ENCODE data around the gene ACOXL. TPM values are rescaled to one million over a fixed set of nuclear protein-coding genes. Genes with fewer than 3 reads are reported as not detected.

ACOXL gene
- total RNA-seq, 1 experiment from 2014 or later = not detected

DNA sequence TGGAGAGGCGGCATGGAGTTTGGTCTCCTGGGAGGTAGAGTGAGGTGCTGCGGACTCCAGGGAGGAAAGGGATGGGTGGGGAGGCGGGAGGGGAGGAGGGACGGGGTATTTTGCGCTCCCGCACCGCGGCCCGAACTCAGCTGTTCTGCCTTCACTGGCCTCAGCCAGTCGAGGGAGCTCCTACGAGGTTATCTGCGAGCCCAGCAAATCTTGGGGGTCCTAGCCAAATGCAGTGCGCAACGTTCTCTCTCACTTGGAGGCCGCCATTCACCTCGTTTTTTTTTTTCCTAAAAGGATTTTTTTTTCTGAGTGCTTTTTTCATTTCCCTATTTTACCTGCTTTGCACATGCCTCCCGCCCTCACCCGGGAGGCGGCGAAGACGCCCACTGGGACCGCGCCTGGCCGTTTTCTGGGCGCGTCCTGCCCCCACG, 387.5 kb downstream of the ACOXL start:
- no peak overlapping the region for H3K27ac ChIP-seq
- peak overlapping the region; percentile 74 for H3K4me3 ChIP-seq
- no peaks in the 10 kb centered on the region for H3K9me3 ChIP-seq (replicated peaks)
- H3K4me1 ChIP-seq = no peaks in the 10 kb centered on the region
- DNase-seq = no peak
- H3K27me3 ChIP-seq = no peaks in the 10 kb centered on the region
- peaks cover 4% of the 10 kb centered on the region for H3K36me3 ChIP-seq

DNA sequence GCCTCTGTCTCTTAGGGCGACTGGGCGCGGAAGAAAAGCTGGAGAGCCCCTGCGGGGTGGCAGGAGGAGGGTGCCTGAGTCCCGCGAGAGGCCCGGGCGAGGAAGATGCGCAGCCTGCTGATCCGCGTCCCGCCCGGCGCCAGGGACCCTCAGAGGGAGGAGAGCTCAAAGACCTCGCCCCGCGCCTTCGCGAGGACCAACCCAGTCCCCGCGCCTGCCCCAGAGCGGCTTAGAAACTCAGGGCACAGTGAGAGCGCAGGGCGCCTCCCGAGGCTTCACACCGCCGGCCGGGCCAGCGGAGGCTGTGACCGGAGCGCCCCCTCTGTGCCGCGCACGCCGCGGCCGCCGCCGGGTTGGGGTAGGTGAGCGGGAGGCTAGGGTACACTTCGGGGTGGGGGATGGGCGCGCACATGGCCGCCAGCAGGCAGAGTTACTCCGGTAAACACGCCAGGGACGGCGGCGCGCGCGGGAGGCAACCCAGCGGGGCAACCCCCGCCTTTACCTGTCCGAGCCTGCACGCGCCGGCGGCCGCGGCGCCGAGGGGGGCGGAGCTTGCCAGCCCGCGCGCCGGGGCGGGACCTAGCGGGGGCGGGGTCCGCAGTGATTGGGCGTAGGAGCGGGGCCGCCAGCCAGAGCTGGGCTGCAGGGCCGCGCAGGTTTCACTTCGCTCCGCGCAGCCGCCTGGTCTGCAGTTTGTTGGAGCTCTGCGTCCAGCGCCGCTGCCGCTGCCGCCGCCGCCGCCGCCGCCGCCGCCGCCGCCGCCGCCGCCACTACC, 388.1 kb downstream of the ACOXL start, which contains the start of gene BCL2L11:
Gene BCL2L11, plus strand, starts transcription at position 662 of the 775 bp plus-strand sequence. CDS start 2,832 bp downstream, outside the sequence.
- peak; percentile 89 to 94 for DNase-seq
- peak within 1 kb of the TSS; percentile 48 for H3K27ac ChIP-seq

DNA sequence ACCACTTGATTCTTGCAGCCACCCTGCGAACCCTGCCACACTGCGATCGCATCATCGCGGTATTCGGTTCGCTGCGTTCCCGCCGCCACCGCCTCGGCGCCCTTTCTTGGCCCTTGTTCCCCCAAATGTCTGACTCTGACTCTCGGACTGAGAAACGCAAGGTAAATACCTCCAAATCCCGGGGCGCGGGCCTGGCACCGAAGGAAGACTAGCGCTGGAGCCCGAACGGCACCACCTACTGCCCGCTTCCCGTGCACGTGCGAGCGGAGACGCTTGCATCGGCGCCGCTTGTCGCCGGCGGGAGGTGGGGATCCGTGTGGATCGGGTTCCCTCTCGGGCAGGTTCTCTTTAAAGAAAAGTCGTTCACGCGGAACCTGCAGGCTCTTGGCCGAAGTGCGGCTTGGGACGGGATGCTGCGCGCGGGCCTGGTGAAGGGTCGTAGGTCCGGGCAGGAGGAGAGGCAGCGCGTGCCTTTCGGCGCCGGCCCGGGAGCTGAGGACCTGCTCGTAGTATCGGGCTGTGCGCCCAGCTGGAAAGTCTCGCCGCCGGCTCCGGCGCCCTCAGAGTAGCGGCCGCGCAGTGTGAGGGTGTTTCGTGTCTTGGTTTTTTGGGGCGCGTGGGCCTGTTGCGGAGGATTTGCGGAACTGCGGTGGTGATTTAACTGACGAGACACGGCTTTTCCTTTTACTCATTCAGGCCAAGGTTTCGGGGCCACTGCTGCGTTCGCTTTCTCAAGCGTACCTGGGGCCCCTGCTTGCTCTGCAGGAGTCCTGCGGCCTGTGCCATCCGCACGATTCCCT, 388.9 kb downstream of the ACOXL start:
- peak; percentile 49 to 60 for DNase-seq

More for the DNA sequence above, 388.1 kb downstream of the ACOXL start, which contains the start of gene BCL2L11:
- peaks cover 10% of the 10 kb centered on the region for H3K36me3 ChIP-seq
- no peaks in the 10 kb centered on the region for H3K4me1 ChIP-seq
- H3K9me3 ChIP-seq (replicated peaks) = no peaks in the 10 kb centered on the region
- peak within 1 kb of the TSS; percentile 74 for H3K4me3 ChIP-seq
- no peaks in the 10 kb centered on the region for H3K27me3 ChIP-seq

DNA sequence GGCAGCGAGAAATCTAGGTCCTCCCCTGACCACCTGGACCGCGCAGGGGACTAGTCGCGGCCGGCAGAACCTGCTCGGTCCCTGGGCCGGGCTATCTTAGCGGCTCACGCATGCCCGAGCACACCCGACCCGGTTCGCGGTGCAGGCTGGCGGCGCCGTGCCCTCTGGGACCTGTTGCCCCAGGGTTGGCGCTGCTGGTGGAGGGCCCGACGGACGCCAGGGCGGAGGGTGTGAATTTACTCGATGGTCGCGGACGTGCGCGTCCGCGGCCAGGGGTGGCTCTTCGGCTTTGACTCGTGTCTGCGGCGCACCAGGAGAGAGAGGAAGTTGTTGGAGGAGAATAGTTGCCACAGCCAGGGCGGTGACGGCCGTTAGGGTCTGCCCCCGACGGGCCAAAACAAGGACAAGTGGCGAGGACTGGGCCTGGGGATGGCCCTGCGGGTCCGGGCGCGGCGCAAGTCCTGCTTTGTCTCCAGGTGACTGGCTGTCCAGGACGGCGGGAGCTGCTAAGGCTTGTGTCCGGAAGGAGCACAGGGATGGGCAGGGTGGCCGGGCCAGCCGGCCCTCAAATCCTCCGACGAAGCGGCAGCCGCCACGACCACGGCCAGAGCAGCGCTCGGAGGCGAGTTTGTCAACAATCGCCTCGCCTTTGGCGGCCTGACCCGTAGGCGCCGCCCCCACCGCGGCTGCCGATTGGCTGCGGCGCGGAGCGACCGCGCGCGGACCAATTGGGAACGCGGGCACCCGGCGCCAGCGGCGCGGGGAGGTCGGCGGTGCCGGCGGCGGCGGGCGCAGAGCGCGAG, 389.7 kb downstream of the ACOXL start:
- Histone ChIP-seq H3K4me3 (peak overlapping the region; percentile 74), H3K9me3 (replicated peaks) (no peaks in the 10 kb centered on the region), H3K4me1 (no peaks in the 10 kb centered on the region), H3K27ac (no peak overlapping the region), H3K27me3 (no peaks in the 10 kb centered on the region), H3K36me3 (peaks cover 16% of the 10 kb centered on the region)
- peak; percentile 87 to 92 for DNase-seq

More for the DNA sequence above, 388.9 kb downstream of the ACOXL start:
- Histone ChIP-seq H3K9me3 (replicated peaks) (no peaks in the 10 kb centered on the region), H3K36me3 (peaks cover 10% of the 10 kb centered on the region), H3K4me1 (no peaks in the 10 kb centered on the region), H3K27me3 (no peaks in the 10 kb centered on the region), H3K27ac (peak overlapping the region; percentile 48), H3K4me3 (peak overlapping the region; percentile 74)

DNA sequence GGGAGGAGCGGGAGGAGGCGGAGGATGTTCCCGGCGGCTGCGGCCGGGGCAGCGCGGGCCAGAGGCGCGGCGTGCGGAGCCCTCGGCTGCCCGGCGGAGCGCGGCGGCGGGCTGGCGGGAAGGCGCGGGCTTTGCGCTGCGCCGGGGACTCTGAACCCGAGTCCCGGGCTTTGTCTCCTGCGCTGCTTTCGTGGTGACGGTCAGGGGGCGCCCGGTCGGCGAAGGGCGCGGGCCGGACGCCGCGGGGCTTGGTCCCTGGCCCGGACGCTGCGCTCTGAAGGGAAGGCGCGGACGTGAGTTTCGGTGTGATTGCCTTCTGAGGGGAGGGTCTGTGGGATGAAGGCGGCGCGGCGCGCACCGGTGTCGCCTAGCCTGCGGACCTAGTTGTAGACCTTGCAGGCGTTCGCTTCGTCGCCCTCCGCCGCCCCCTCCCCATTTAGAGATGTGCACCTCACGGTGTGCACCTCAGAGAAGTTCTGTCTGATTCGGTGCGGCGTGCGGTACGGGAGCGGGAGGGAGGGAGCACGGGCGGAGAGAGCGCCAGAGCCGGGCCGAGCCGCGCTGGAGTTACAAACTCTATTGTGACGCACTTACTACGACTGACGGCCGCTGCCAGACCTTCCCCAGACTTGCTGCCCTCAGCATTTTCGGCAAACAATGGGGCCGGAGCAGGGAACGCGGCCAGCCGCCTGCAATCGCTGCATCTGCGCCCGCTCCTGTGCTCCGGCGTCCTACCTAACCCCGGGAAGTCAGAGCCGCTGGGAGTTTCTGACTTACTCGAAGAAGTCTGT, 390.5 kb downstream of the ACOXL start:
- peak; percentile 82 for DNase-seq
- Histone ChIP-seq H3K9me3 (replicated peaks) (no peaks in the 10 kb centered on the region), H3K27me3 (no peaks in the 10 kb centered on the region), H3K4me3 (peak overlapping the region; percentile 74), H3K36me3 (peaks cover 21% of the 10 kb centered on the region), H3K27ac (peak overlapping the region; percentile 66), H3K4me1 (no peaks in the 10 kb centered on the region)

GRCh38 chr2:111123751-111124150, 391.4 kb downstream of the ACOXL start:
- DNase-seq = no peak
- H3K4me1 ChIP-seq = no peaks in the 10 kb centered on the region
- peak overlapping the region; percentile 74 for H3K4me3 ChIP-seq
- H3K9me3 ChIP-seq (replicated peaks) = no peaks in the 10 kb centered on the region
- H3K27ac ChIP-seq = no peak overlapping the region
- H3K36me3 ChIP-seq = peaks cover 30% of the 10 kb centered on the region
- no peaks in the 10 kb centered on the region for H3K27me3 ChIP-seq

GRCh38 chr2:111126581-111126980, 394.2 kb downstream of the ACOXL start:
- Histone ChIP-seq H3K4me3 (no peak overlapping the region), H3K27me3 (no peaks in the 10 kb centered on the region), H3K4me1 (no peaks in the 10 kb centered on the region), H3K9me3 (replicated peaks) (no peaks in the 10 kb centered on the region), H3K36me3 (peaks cover 44% of the 10 kb centered on the region), H3K27ac (no peak overlapping the region)
- DNase-seq = no peak

DNA sequence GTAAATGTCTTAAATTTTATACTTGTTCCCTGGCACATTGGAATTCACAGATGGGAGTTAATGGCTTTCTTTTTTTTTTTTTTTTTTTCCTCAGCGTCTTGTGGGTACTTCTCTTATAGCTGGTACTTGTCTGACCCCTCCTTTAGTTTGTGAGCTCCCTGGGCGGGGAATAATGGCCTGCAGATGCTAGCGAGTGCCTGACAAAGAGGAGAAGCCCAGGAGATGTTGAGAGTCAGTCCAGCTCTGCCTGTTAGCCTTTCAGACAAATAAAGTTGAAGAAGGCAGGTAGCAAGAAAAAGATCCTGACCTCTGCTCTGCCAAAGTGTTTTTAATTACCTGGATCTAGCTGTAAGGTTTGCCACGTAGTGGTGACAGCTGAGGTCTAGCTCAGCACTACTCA, 395.0 kb downstream of the ACOXL start:
- Histone ChIP-seq H3K4me3 (no peak overlapping the region), H3K27ac (no peak overlapping the region), H3K27me3 (no peaks in the 10 kb centered on the region), H3K9me3 (replicated peaks) (no peaks in the 10 kb centered on the region), H3K36me3 (peaks cover 51% of the 10 kb centered on the region), H3K4me1 (no peaks in the 10 kb centered on the region)
- DNase-seq = no peak

DNA sequence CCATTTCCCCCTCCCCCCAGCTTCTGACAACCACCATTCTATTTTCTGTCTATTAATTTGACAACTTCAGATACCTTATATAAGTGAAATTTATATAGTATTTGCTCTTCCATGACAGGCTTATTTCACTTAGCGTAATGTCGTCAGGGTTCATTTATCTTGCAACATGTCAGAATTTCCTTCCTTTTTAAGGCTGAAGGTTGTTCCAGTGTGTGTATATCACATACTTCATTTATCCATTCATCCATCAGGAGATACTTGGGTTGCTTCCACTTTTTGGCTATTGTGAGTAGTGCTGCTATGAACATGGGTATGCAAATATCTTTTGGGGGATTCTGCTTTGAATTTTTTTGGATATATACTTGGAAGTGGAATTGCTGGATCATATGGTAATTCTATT, 395.7 kb downstream of the ACOXL start:
- no peak overlapping the region for H3K27ac ChIP-seq
- H3K27me3 ChIP-seq = no peaks in the 10 kb centered on the region
- no peak overlapping the region for H3K4me3 ChIP-seq
- no peaks in the 10 kb centered on the region for H3K4me1 ChIP-seq
- no peak for DNase-seq
- H3K9me3 ChIP-seq (replicated peaks) = no peaks in the 10 kb centered on the region
- H3K36me3 ChIP-seq = peaks cover 51% of the 10 kb centered on the region

DNA sequence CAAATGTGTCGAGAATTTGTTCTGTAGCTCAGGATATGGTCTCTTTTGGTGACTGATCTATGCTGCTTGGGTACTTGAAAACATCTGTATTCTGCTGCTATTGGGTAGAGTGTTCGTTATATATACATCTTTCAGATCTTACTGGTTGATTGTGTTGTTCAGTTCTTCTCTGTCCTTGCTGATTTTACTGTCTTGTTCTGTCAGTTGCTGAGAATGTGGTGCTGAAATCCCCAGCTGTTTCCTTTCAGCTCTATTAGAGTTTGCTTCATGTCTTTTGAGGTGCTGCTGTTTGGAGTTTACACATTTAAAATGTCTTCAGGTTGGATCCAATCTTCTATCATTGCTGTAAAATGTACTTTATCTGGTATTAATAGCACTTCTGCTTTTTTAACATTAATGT, 401.2 kb downstream of the ACOXL start:
- Histone ChIP-seq H3K36me3 (peaks cover 29% of the 10 kb centered on the region), H3K27ac (no peak overlapping the region), H3K27me3 (no peaks in the 10 kb centered on the region), H3K4me1 (no peaks in the 10 kb centered on the region), H3K4me3 (no peak overlapping the region), H3K9me3 (replicated peaks) (no peaks in the 10 kb centered on the region)
- DNase-seq = no peak

DNA sequence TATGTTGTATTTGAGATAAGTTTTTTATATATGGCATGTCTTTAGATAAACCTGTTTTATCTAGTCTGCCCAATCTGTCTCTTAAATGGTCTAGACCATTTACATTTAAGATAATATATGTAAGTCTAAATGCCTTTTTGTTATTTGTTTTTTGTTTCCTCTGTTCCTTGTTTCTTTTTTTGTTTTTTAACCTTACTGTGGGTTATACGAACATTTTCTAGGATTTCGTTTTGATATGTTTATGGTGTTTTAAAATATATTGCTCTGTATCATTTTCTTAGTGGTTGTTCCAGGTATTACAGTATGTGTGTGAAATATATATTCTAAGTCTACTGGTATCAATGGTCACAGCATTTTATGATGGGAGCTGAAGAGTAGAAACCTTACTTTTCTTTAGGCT, 401.7 kb downstream of the ACOXL start:
- DNase-seq = no peak
- Histone ChIP-seq H3K4me3 (no peak overlapping the region), H3K9me3 (replicated peaks) (no peaks in the 10 kb centered on the region), H3K4me1 (no peaks in the 10 kb centered on the region), H3K36me3 (peaks cover 24% of the 10 kb centered on the region), H3K27me3 (no peaks in the 10 kb centered on the region), H3K27ac (no peak overlapping the region)

DNA sequence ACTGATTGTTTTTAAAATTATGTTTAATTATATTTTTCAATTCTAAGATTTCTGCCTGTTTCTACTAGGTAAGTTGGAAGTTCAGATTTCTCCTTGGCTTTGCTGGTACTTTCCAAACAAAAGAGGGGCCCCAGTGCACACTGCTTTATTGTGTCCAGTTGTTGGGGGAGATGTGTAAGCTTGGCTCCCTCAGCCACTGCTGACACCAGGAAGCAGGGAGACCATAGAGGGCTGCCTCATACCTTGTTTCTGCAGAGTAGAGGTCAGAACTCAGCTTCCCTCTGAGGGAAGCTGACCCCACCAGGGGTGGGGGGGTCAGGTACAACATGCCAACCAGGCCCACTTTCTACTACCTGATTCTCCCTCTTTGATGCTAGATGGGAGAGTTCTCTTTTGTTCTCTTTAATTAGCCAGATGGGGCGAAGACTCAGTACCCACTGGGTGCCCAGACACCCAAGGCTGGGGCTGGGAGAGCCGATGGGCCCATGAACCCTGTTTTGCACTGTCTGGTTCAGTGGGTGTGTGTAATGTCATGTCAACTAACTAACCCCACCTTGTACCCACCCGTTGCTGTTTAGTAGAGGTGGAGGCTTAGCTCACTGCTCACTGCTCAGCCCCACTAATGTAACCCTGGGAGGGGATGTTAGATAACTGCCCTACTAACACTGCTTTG, 403.0 kb downstream of the ACOXL start:
- peaks cover 17% of the 10 kb centered on the region for H3K36me3 ChIP-seq
- peaks cover 10% of the 10 kb centered on the region for H3K4me1 ChIP-seq
- no peak for DNase-seq
- no peaks in the 10 kb centered on the region for H3K9me3 ChIP-seq (replicated peaks)
- no peak overlapping the region for H3K27ac ChIP-seq
- no peak overlapping the region for H3K4me3 ChIP-seq
- no peaks in the 10 kb centered on the region for H3K27me3 ChIP-seq

DNA sequence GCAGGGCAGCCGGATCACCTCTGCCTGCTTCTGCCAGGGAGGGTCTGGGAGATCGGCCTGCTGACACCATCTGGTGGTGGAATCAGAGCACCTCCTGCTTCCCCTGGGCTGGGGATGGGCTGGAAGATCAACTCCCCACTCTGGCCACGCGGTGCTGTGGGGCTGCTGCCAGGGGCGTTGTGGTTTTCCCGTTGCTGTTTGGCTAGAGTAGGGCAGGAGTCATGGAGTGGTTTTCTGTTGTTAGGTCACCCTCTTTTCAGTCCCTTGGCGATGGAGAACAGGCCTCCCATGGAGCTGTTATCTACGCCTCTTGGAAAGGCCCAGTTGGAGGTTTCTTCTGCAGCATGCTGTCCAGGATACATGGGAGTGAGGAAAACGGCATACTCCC, 403.5 kb downstream of the ACOXL start:
- no peaks in the 10 kb centered on the region for H3K9me3 ChIP-seq (replicated peaks)
- peaks cover 17% of the 10 kb centered on the region for H3K36me3 ChIP-seq
- H3K27me3 ChIP-seq = no peaks in the 10 kb centered on the region
- H3K4me3 ChIP-seq = no peak overlapping the region
- no peak overlapping the region for H3K27ac ChIP-seq
- DNase-seq = no peak
- H3K4me1 ChIP-seq = peaks cover 10% of the 10 kb centered on the region

Measured in SJCRH30 (cell line).